ENCODE data around the gene PMVK. TPM values are rescaled to one million over a fixed set of nuclear protein-coding genes. Genes with fewer than 3 reads are reported as not detected.

The PMVK gene
- total and polyA plus RNA-seq, 3 experiments from 2014 or later, result 44.7 to 55.5 (median 45.2) TPM

DNA sequence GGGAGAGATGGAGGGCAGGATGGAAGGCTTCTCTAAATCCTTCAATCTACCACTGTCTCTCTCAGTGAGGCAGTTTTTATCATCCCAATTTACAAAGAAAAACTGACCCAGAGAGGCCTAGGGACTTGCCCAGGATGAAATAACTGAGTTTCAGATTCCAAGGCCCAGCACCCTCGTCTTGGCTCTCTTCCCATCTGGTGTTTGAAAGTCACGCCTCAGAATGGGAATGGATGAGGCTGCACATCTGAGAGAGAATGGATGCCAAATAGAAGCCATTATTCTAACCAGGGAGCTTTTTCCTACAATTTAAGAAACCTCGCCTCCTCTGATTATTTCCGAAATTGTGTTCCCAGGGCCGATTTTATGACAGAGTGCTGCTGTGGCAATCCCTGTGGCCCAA lies 55.8 kb downstream of the PMVK start:
- H3K4me3 ChIP-seq (ENCODE audit: low read length), result no peak overlapping the region
- H3K27ac Mint-ChIP-seq, result no peak overlapping the region
- no peaks in the 10 kb centered on the region for H3K36me3 Mint-ChIP-seq
- no peaks in the 10 kb centered on the region for H3K36me3 ChIP-seq (ENCODE audit: insufficient read depth, low read length)
- ChIA-PET POLR2A (no interaction called here), CTCF (interaction anchor here (0.6 to 2.1 kb wide), 2 partner anchors 24 to 211 kb away, joined by 3 to 8 read pairs; no protein-coding TSS in a partner anchor)
- no peaks in the 10 kb centered on the region for H3K4me1 Mint-ChIP-seq
- H3K9me3 Mint-ChIP-seq, result no peaks in the 10 kb centered on the region
- H3K9me3 ChIP-seq (ENCODE audit: low read length), result no peaks in the 10 kb centered on the region
- peaks cover 3% of the 10 kb centered on the region in 2 donors for H3K27me3 Mint-ChIP-seq
- no peaks in the 10 kb centered on the region for H3K4me1 ChIP-seq (ENCODE audit: insufficient read depth, low read length)
- DNase-seq, result no peak
- no peak overlapping the region for H3K27ac ChIP-seq (ENCODE audit: low read depth, low read length)
- H3K4me3 Mint-ChIP-seq, result no peak overlapping the region
- H3K27me3 ChIP-seq (ENCODE audit: insufficient read depth, low read length, poor library complexity, severe bottlenecking), result no peaks in the 10 kb centered on the region

DNA sequence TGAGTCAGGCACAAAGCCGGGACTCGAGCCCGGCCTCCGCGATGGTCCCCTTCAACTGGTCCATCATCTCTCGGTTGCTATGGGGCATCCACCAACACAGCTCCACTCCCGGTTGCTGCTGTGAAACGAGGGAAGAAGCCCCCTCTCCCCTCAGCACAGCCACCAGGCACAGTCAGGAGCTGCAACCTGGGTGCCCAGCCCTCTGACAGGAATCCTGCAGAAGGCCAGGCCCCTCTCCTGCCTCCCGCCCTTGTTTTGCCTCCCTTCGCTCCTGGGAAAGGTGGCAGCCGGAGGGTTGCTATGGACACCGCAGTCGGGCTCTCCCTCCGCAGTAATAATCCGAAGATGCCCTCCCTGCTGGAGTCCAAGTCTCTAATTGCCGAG lies 57.5 kb downstream of the PMVK start:
- POLR2A ChIA-PET, result interaction anchor here (0.6 to 1.6 kb wide), 2 partner anchors 97 to 320 kb away, joined by 3 to 4 read pairs; no protein-coding TSS in a partner anchor
- no peaks in the 10 kb centered on the region for H3K4me1 Mint-ChIP-seq
- H3K27ac Mint-ChIP-seq, result no peak overlapping the region

DNA sequence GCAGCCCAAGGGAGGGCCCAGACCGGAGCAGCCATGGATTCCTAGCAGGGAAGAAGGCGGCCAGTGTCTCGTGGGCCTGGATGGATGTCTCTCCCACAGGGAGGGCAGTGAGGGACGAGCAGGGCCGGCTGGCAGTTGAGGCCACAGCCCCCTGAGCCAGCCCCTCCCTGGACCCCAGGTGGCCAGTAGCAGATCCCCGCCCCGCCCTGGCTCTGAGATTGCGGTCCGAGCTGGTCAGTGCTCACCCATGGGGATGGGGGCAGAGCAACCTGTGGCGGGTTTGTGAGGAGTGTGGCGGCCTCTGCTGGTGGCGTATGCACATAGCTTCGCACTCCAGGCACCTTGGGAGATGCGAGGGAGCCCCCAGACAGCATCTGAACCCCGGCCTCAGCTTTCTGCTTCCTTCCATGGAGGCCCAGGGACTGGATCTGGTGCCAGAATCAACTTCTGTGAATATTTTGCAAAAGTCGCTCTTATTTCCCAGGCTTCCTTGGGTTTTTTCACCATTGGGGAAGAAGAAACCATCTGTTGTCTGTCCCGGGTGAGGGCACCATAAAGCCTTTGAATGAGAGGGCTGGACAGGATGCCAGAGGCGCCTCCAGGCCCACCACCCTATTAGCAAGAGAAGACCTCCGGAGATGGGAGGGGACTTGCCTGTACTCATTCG lies 58.0 kb downstream of the PMVK start:
- H3K9me3 Mint-ChIP-seq, result no peaks in the 10 kb centered on the region
- DNase-seq, result peak; percentile 50 to 78 (median 58)
- H3K27ac Mint-ChIP-seq, result no peak overlapping the region
- ChIA-PET POLR2A (interaction anchor here (0.6 to 1.6 kb wide), 2 partner anchors 98 to 319 kb away, joined by 3 to 4 read pairs; no protein-coding TSS in a partner anchor), CTCF (interaction anchor here (0.6 to 4.8 kb wide), 20 partner anchors 8 to 398 kb away, joined by 3 to 30 read pairs (median 4); partner anchors contain the start of gene KCNN3)
- H3K36me3 Mint-ChIP-seq, result no peaks in the 10 kb centered on the region
- no peak overlapping the region for H3K4me3 Mint-ChIP-seq
- Histone ChIP-seq H3K36me3 (ENCODE audit: insufficient read depth, low read length) (no peaks in the 10 kb centered on the region), H3K4me3 (ENCODE audit: low read length) (no peak overlapping the region), H3K27me3 (ENCODE audit: insufficient read depth, low read length, poor library complexity, severe bottlenecking) (no peaks in the 10 kb centered on the region), H3K9me3 (ENCODE audit: low read length) (no peaks in the 10 kb centered on the region), H3K27ac (ENCODE audit: low read depth, low read length) (no peak overlapping the region), H3K4me1 (ENCODE audit: insufficient read depth, low read length) (no peaks in the 10 kb centered on the region)
- H3K27me3 Mint-ChIP-seq, result peaks cover 6 to 9% of the 10 kb centered on the region in 2 donors
- H3K4me1 Mint-ChIP-seq, result no peaks in the 10 kb centered on the region

More for the DNA sequence above, 57.5 kb downstream of the PMVK start:
- Histone ChIP-seq H3K36me3 (ENCODE audit: insufficient read depth, low read length) (no peaks in the 10 kb centered on the region), H3K27me3 (ENCODE audit: insufficient read depth, low read length, poor library complexity, severe bottlenecking) (no peaks in the 10 kb centered on the region), H3K27ac (ENCODE audit: low read depth, low read length) (no peak overlapping the region), H3K9me3 (ENCODE audit: low read length) (no peaks in the 10 kb centered on the region), H3K4me3 (ENCODE audit: low read length) (no peak overlapping the region), H3K4me1 (ENCODE audit: insufficient read depth, low read length) (no peaks in the 10 kb centered on the region)
- no peaks in the 10 kb centered on the region for H3K36me3 Mint-ChIP-seq
- peaks cover 6% of the 10 kb centered on the region in 2 donors for H3K27me3 Mint-ChIP-seq
- H3K4me3 Mint-ChIP-seq, result peak overlapping the region in 1 of 7 donors; percentile 44
- no peaks in the 10 kb centered on the region for H3K9me3 Mint-ChIP-seq
- DNase-seq, result no peak
- CTCF ChIA-PET, result interaction anchor here (0.6 to 4.8 kb wide), 20 partner anchors 9 to 398 kb away, joined by 3 to 30 read pairs (median 4); partner anchors contain the start of gene KCNN3

DNA sequence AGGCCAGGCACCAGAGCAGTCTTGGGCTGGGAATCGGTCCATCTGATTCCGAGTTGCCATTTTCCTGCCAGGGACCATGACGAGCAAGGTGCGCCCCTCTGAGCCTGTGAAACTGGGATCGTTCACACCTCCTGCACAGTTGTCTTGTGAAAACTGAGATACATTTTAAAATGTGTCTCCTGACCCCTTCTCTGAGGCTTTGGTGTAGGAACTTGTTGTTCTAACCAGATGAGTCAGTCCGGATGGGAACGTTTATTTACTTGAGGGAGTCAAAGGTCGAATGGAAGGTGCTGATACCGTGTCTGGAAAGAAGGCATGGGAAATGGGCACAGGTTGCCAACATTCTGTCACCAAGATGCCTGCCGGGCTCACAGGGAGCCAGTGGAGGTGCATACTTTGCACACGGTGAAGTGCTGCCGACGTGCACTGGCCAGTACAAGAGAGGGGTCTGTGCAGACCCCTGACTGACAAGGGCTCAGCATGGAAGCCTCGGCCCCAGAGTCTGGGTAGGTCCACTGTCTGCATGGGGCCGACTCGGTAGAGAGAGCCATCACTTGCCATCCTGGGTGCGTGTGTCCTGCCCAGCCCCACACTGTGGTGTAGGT lies 59.0 kb downstream of the PMVK start:
- ChIA-PET POLR2A (interaction anchor here (1.6 kb wide), 1 partner anchor 318 kb away, joined by 4 read pairs; no protein-coding TSS in a partner anchor), CTCF (interaction anchor here (2.1 to 4.8 kb wide), 3 partner anchors 15 to 318 kb away, joined by 13 to 30 read pairs (median 28); no protein-coding TSS in a partner anchor)
- H3K36me3 ChIP-seq (ENCODE audit: insufficient read depth, low read length), result no peaks in the 10 kb centered on the region
- H3K27me3 Mint-ChIP-seq, result peaks cover 6 to 17% of the 10 kb centered on the region in 2 donors
- H3K27ac Mint-ChIP-seq, result no peak overlapping the region
- no peaks in the 10 kb centered on the region for H3K27me3 ChIP-seq (ENCODE audit: insufficient read depth, low read length, poor library complexity, severe bottlenecking)
- DNase-seq, result no peak
- no peak overlapping the region for H3K4me3 ChIP-seq (ENCODE audit: low read length)
- no peaks in the 10 kb centered on the region for H3K9me3 ChIP-seq (ENCODE audit: low read length)
- no peaks in the 10 kb centered on the region for H3K36me3 Mint-ChIP-seq
- H3K4me1 ChIP-seq (ENCODE audit: insufficient read depth, low read length), result no peaks in the 10 kb centered on the region
- H3K9me3 Mint-ChIP-seq, result no peaks in the 10 kb centered on the region
- H3K27ac ChIP-seq (ENCODE audit: low read depth, low read length), result no peak overlapping the region
- H3K4me3 Mint-ChIP-seq, result no peak overlapping the region
- H3K4me1 Mint-ChIP-seq, result no peaks in the 10 kb centered on the region

DNA sequence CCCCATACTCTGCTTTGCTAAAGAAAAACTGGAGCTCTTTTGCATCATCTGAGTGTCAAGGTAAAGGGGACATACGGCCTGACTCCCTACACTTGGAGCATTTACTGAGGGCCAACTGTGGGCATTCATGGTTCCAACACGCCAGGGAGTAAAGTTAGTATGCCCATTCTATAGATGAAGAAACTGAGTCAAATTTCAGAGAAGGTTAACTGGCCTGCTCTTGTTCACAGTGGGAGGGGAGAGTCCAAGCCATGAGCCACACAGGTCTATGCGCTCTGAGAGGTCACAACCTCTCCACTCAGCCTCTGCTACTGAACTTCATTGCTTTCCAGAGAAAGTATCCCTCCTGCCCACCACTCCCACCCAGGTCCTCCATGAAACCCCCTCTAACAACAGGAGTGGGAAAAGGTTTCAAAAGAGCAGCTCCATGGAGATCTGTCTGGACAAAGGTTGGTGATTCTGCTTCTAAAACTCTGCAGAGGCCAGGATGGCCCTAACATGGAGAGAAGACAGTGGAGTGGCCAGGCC lies 59.6 kb downstream of the PMVK start:
- no peaks in the 10 kb centered on the region for H3K36me3 Mint-ChIP-seq
- no peaks in the 10 kb centered on the region for H3K4me1 Mint-ChIP-seq
- Histone ChIP-seq H3K36me3 (ENCODE audit: insufficient read depth, low read length) (no peaks in the 10 kb centered on the region), H3K4me3 (ENCODE audit: low read length) (no peak overlapping the region), H3K4me1 (ENCODE audit: insufficient read depth, low read length) (no peaks in the 10 kb centered on the region), H3K27ac (ENCODE audit: low read depth, low read length) (no peak overlapping the region), H3K27me3 (ENCODE audit: insufficient read depth, low read length, poor library complexity, severe bottlenecking) (no peaks in the 10 kb centered on the region), H3K9me3 (ENCODE audit: low read length) (no peaks in the 10 kb centered on the region)
- H3K27me3 Mint-ChIP-seq, result peaks cover 6 to 17% of the 10 kb centered on the region in 2 donors
- no peaks in the 10 kb centered on the region for H3K9me3 Mint-ChIP-seq
- DNase-seq, result no peak
- H3K27ac Mint-ChIP-seq, result no peak overlapping the region
- ChIA-PET CTCF (interaction anchor here (4.8 kb wide), 1 partner anchor 208 kb away, joined by 30 read pairs; no protein-coding TSS in a partner anchor), POLR2A (no interaction called here)
- H3K4me3 Mint-ChIP-seq, result no peak overlapping the region

Other genes starting within 250 kb of the PMVK start
- gene KCNN3, start 66.4 kb downstream of the PMVK start, total RNA-seq, result under 1 TPM; 0.18 to 0.22 TPM
- not detected for gene KCNN3, start 66.4 kb downstream of the PMVK start, polyA plus RNA-seq
- 10 to 100 TPM; 35.9 to 36.1 TPM for gene PBXIP1, start 19.4 kb upstream of the PMVK start, total RNA-seq
- gene PBXIP1, start 19.4 kb upstream of the PMVK start, polyA plus RNA-seq, result 295 TPM
- gene PYGO2, start 25.1 kb upstream of the PMVK start, total RNA-seq, result 10 to 100 TPM; 34.2 to 35.3 TPM
- gene PYGO2, start 25.1 kb upstream of the PMVK start, polyA plus RNA-seq, result 42.6 TPM
- gene SHC1, start 34.0 kb upstream of the PMVK start, total RNA-seq, result 10 to 100 TPM; 37.4 to 40.8 TPM
- gene SHC1, start 34.0 kb upstream of the PMVK start, polyA plus RNA-seq, result 32.7 TPM
- gene CKS1B, start 38.0 kb upstream of the PMVK start, total RNA-seq, result 100 to 1,000 TPM; 125 to 126 TPM
- gene CKS1B, start 38.0 kb upstream of the PMVK start, polyA plus RNA-seq, result 46.8 TPM
- 10 to 100 TPM; 73.7 to 76.3 TPM for gene FLAD1, start 46.6 kb upstream of the PMVK start, total RNA-seq
- gene FLAD1, start 46.6 kb upstream of the PMVK start, polyA plus RNA-seq, result 51.2 TPM
- gene LENEP, start 56.9 kb upstream of the PMVK start, total RNA-seq, result under 1 TPM; 0.62 to 0.72 TPM
- gene LENEP, start 56.9 kb upstream of the PMVK start, polyA plus RNA-seq, result not detected
- gene ZBTB7B, start 66.1 kb upstream of the PMVK start, total RNA-seq, result 10 to 100 TPM; 33.2 to 34.7 TPM
- gene ZBTB7B, start 66.1 kb upstream of the PMVK start, polyA plus RNA-seq, result 3.3 TPM
- gene DCST2, start 97.1 kb upstream of the PMVK start, total RNA-seq, result under 1 TPM; 0.09 to 0.16 TPM
- not detected for gene DCST2, start 97.1 kb upstream of the PMVK start, polyA plus RNA-seq
- not detected for gene DCST1, start 97.1 kb upstream of the PMVK start, total RNA-seq
- not detected for gene DCST1, start 97.1 kb upstream of the PMVK start, polyA plus RNA-seq
- 10 to 100 TPM; 34.5 to 36.9 TPM for gene ADAM15, start 114.6 kb upstream of the PMVK start, total RNA-seq
- gene ADAM15, start 114.6 kb upstream of the PMVK start, polyA plus RNA-seq, result 15.3 TPM
- gene EFNA4, start 127.0 kb upstream of the PMVK start, total RNA-seq, result 1 to 10 TPM; 3.4 to 3.7 TPM
- 3.0 TPM for gene EFNA4, start 127.0 kb upstream of the PMVK start, polyA plus RNA-seq
- gene EFNA3, start 142.1 kb upstream of the PMVK start, total RNA-seq, result 1 to 10 TPM in 1 of 2 experiments, under 1 TPM in 1; 0.94 to 1.4 TPM
- 1.0 TPM for gene EFNA3, start 142.1 kb upstream of the PMVK start, polyA plus RNA-seq
- under 1 TPM; 0.16 to 0.31 TPM for gene EFNA1, start 191.2 kb upstream of the PMVK start, total RNA-seq
- gene EFNA1, start 191.2 kb upstream of the PMVK start, polyA plus RNA-seq, result 1.3 TPM
- 10 to 100 TPM; 43.4 to 47.2 TPM for gene SLC50A1, start 199.1 kb upstream of the PMVK start, total RNA-seq
- 49.5 TPM for gene SLC50A1, start 199.1 kb upstream of the PMVK start, polyA plus RNA-seq
- gene DPM3, start 203.8 kb upstream of the PMVK start, total RNA-seq, result 10 to 100 TPM; 38.9 to 40.9 TPM
- gene DPM3, start 203.8 kb upstream of the PMVK start, polyA plus RNA-seq, result 120 TPM
- gene KRTCAP2, start 236.6 kb upstream of the PMVK start, total RNA-seq, result 100 to 1,000 TPM; 181 to 207 TPM
- 576 TPM for gene KRTCAP2, start 236.6 kb upstream of the PMVK start, polyA plus RNA-seq
- gene TRIM46, start 237.1 kb upstream of the PMVK start, total RNA-seq, result 1 to 10 TPM; 6.4 to 7.3 TPM
- gene TRIM46, start 237.1 kb upstream of the PMVK start, polyA plus RNA-seq, result 0.99 TPM

All from CD8-positive, alpha-beta memory T cell (primary cell).